NCI-H1105 treated with DMSO at 0.1 percent for 48 hours (cell line): ENCODE data around the gene F12.

Experiments used
- DNase-seq: peaks from one replicate; lab custom pipeline; 2025; lab: John Stamatoyannopoulos, UW

F12 gene

GRCh38 chr5:177355162-177355867 lies 54.0 kb downstream of the F12 start:
- no peak for DNase-seq

GRCh38 chr5:177354711-177355110 lies 54.7 kb downstream of the F12 start:
- DNase-seq: no peak

- DNase-seq: no peak
These were observed 55.1 kb downstream of the F12 start for GRCh38 chr5:177354256-177354655.

- DNase-seq: no peak
These were observed 56.3 kb downstream of the F12 start for GRCh38 chr5:177353093-177353492.
